ENCODE measurements around the gene PEBP1. TPM values are rescaled to one million over a fixed set of nuclear protein-coding genes. Genes with fewer than 3 reads are reported as not detected.

The PEBP1 gene
- 182 and 290 TPM in 2 replicates for total RNA-seq

DNA sequence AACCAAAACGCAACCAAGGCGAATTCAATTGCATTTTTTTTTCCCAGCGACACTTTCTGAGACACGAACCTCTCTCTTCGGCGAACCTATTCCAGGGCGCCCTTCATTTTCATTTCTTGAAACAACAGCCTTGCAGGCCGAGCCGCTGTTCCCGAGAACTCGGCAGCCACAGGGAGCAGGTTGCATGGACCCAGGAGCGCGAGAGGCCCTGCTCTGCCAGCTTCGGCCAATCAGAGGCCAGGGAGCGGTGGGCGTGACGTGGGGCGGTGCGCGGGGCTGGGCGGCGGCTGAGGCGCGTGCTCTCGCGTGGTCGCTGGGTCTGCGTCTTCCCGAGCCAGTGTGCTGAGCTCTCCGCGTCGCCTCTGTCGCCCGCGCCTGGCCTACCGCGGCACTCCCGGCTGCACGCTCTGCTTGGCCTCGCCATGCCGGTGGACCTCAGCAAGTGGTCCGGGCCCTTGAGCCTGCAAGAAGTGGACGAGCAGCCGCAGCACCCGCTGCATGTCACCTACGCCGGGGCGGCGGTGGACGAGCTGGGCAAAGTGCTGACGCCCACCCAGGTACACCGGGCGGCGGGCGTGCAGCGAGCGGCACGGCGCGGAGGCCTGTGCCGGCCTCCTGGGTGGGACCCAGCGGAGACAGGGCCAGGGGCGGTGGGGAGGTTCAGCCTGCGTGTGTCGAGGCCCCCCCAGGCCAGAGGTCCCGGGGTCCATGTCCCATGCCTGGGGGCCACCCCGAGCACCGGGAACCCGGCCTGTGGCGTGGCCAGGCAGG lies at the start of gene PEBP1:
Gene PEBP1 (plus strand): TSS at position 337 of the 771 bp plus-strand sequence. CDS start 86 bp downstream, at position 423.

DNA sequence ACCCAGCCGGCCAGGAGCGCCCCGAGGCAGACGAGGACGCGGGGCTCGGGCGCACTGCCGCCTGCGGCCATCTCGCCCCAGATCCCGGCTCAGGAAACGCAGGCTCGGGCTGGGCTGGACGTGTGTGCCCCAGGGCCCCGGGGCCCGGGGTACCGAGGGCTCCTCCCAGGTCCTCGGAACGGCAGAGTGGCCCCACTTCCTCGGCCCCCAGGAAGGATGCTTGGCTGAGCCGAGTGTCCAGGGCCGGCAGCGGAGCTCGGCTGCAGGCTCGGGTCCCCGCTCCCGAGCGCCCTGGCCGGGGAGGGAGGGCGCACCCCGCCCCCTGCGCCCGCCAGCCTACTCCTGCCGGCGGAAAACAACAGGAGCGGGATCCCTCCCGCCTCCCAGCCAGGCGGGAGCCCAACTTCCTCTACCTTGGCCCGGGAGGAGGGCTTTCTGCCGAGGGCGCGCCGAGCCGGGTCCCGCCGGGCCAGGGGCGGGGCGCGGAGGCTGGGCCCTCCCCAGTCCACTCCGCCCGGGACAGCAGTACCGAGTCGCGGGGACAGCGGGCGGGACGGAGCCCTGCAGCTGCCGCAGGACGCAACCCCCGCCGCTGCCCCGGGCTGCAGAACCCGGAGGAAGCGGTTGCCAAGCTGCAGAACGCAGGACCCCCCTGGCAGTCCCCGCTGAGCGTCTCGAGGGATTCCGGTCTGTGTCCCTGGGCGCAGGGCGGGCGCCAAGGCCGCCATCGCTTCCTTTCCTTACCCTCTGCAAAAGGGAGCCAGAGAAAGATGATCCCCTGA lies 32.1 kb upstream of the PEBP1 start, which contains the start of gene VSIG10:
Gene VSIG10 (minus strand): TSS at position 411 of the 782 bp plus-strand sequence. CDS start 340 bp downstream, at position 71.

Other genes starting within 250 kb of the PEBP1 start
- gene KSR2, start 167.1 kb upstream of the PEBP1 start, total RNA-seq: under 0.01 TPM in 2 replicates
- 6.0 and 12.2 TPM in 2 replicates for gene RFC5, start 119.4 kb upstream of the PEBP1 start, total RNA-seq
- 193 and 237 TPM in 2 replicates for gene WSB2, start 74.9 kb upstream of the PEBP1 start, total RNA-seq
- gene VSIG10, start 32.1 kb upstream of the PEBP1 start, total RNA-seq: 10.8 and 14.8 TPM in 2 replicates
- gene TAOK3, start 236.8 kb downstream of the PEBP1 start, total RNA-seq: 34.1 and 46.1 TPM in 2 replicates
- 36.8 and 38.8 TPM in 2 replicates for gene SUDS3, start 240.4 kb downstream of the PEBP1 start, total RNA-seq

Measured in smooth muscle cell of the pulmonary artery (primary cell).